ENCODE results near the gene STAP2. TPM values are rescaled to one million over a fixed set of nuclear protein-coding genes. Genes with fewer than 3 reads are reported as not detected.

STAP2 gene
- total and polyA plus RNA-seq, 2 donors (not counting 3 experiments of a cell fraction or from before 2014, with no cell fraction given) = 12.2 to 21.7 TPM

GRCh38 chr19:4361152-4362046, 22.8 kb upstream of the STAP2 start:
- peaks cover 5 to 69% of the 10 kb centered on the region in 2 experiments for H3K36me3 ChIP-seq (ENCODE audit: control insufficient read depth in 2 of 2, extremely low read depth in 1 of 2, insufficient read depth in 2 of 2, low read length in 2 of 2)
- BruUV-seq (replicated peaks) = no TSS peak
- no peaks in the 10 kb centered on the region for H3K9me3 ChIP-seq (replicated peaks; ENCODE audit: control insufficient read depth, insufficient read depth, low read length)
- no peaks in the 10 kb centered on the region for H3K9me1 ChIP-seq (replicated peaks; ENCODE audit: control insufficient read depth, extremely low read depth, insufficient read depth, low read length)
- no peaks in the 10 kb centered on the region for H3K79me2 ChIP-seq (ENCODE audit: control insufficient read depth, insufficient read depth, low read length)
- no peak overlapping the region for H3K4me3 ChIP-seq (replicated peaks in 1 of 3; ENCODE audit: insufficient read depth in 1 of 3, low read depth in 1 of 3, low read length in 3 of 3)
- FAIRE-seq = no peak
- H3K27me3 ChIP-seq (ENCODE audit: control insufficient read depth in 2 of 2, insufficient read depth in 2 of 2, low read length in 2 of 2) = no peaks in the 10 kb centered on the region
- no peaks in the 10 kb centered on the region for H3K4me1 ChIP-seq (ENCODE audit: control insufficient read depth, extremely low read depth, insufficient read depth, low read length)
- H3K4me2 ChIP-seq (ENCODE audit: insufficient read depth, low read length) = no peak overlapping the region
- no peak overlapping the region for H2AFZ ChIP-seq (ENCODE audit: low read depth, low read length)
- H3K9ac ChIP-seq (replicated peaks; ENCODE audit: extremely low read depth, insufficient read depth, low read length) = no peak overlapping the region
- POLR2A ChIA-PET = no interaction called here
- CTCF ChIA-PET = interaction anchor here (2.6 kb wide), 1 partner anchor 9 kb away, joined by 12 read pairs; no protein-coding TSS in a partner anchor
- dilution Hi-C loops (cut with MboI; ENCODE audit: extremely low pct_ligation_motif_present, low sequenced_read_pairs) (loop anchor here (10.0 kb wide), 1 partner anchor 53 kb away; no protein-coding TSS in a partner anchor), intact Hi-C loops (cut with micrococcal nuclease) (no loop called here)
- TF ChIP-seq JUN (IDR thresholded peaks at IDR 0.05; ENCODE audit: borderline replicate concordance, insufficient read depth, insufficient read length, low read depth) = no peak
- TF ChIP-seq GATA2 (IDR thresholded peaks at IDR 0.05; ENCODE audit: insufficient read depth, insufficient read length, low read depth, low read length) = no peak
- no peak for TF ChIP-seq MYC (IDR thresholded peaks at IDR 0.05; ENCODE audit: low read depth, low read length)
- no peak for TF ChIP-seq FOS (IDR thresholded peaks at IDR 0.05; ENCODE audit: borderline replicate concordance, insufficient read depth, low read length)
- no peak for TF ChIP-seq POLR2AphosphoS5 (IDR thresholded peaks at IDR 0.05; ENCODE audit: insufficient read depth, low read depth, low read length)
- no peak for TF ChIP-seq EZH2 (IDR thresholded peaks at IDR 0.05; ENCODE audit: borderline replicate concordance, low read depth, low read length, severe bottlenecking)
- TF ChIP-seq CTCF (IDR thresholded peaks at IDR 0.05; ENCODE audit: extremely low read depth in 1 of 2, insufficient read depth in 1 of 2, low read depth in 1 of 2, low read length in 2 of 2) = no peak
- no peak for TF ChIP-seq MAX (IDR thresholded peaks at IDR 0.05; ENCODE audit: insufficient read depth, insufficient read length)
- TF ChIP-seq POLR2A (IDR thresholded peaks at IDR 0.05; ENCODE audit: low read depth, low read length) = no peak
- no peak for DNase-seq (ENCODE audit: low read depth, low spot score)
- H4K20me1 ChIP-seq (replicated peaks; ENCODE audit: control insufficient read depth, extremely low read depth, insufficient read depth, low read length) = no peaks in the 10 kb centered on the region
- H3K27ac ChIP-seq (ENCODE audit: insufficient read depth, low read depth, low read length) = no peak overlapping the region
